PC-9 (cell line): ENCODE measurements around the gene SCGB3A1.

Experiments used
- CTCF ChIP-seq: fragments of 200-600 bp; sonication (generic); conservative IDR thresholded peaks from 2 replicates; pipeline ENCODE4 v1.6.1; 2017; ENCODE audit warnings: mixed run types, antibody characterized with exemption, mild to moderate bottlenecking, moderate library complexity
- EZH2 ChIP-seq: fragments of 200-600 bp; sonication (generic); IDR thresholded peaks from 2 replicates; pipeline ENCODE4 v1.8.0; 2017; ENCODE audit warnings: antibody characterized with exemption, low read depth

GRCh38 chr5:180557217-180557809 lies 34.0 kb downstream of the SCGB3A1 start:
- no peak for TF ChIP-seq EZH2
- TF ChIP-seq CTCF, result no peak
